GM19240 (cell line): ENCODE measurements around the gene EARS2.

Experiments used
- DNase-seq: peaks from one replicate; pipeline ENCODE4 v3.0.0; 2011; ENCODE audit warnings: low spot score; ENCODE audit not compliant: insufficient read length

Gene EARS2

GRCh38 chr16:23482778-23483177 lies 74.4 kb downstream of the EARS2 start:
- no peak for DNase-seq

GRCh38 chr16:23480257-23480656 lies 76.9 kb downstream of the EARS2 start:
- DNase-seq = no peak

DNA sequence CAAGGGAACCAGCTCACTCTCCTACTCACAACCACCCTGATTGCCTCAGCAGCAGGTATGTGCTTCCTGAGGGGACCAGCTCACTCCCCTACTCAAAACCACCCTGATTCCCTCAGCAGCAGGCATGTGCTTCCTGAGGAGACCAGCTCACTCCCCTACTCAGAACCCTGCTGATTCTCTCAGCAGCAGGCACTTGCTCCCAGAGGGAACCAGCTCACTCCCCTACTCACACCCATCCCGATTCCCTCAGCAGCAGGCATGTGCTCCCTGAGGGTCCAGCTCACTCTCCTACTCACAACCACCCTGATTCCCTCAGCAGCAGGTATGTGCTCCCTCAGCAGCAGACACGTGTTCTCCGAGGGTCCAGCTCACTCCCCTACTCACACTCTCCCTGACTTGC lies 78.0 kb downstream of the EARS2 start:
- DNase-seq = no peak

DNA sequence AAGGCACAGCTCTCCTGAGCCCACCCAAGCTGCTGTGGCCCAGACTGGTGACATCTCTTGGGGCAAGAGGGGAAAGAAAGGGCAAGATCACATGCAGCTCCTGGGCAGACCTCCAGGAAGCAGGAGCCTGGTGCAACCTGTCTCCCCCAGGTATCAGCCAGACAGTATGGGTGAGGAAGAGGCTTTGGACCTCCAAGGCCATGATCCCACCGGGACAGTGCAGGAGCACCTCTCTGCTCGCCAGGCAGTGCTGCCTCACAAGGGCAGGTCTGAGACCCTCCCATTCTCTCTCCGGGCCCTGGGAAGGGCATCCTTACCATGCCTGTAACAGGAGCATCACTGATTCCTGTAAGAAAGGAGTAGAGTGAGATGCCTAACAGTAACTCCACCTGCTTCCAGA lies 78.6 kb downstream of the EARS2 start:
- DNase-seq = no peak

DNA sequence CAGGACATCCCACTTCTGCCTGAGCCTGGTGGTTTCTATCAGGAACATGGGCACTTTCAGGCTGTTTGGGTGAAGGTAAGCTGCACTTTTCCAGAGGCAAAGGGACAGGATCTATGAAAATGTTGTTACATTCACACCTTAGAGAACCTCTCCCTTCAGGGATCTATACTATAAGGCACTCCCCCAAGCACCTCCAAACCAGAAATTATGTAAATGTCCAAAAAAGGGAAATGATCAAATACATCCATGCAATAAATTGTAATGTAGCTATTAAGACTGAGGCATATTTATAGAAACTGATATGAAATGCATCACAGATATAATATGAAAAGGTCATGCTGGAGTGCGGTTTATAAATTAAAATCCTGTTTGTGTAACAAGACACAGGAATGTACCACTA lies 80.9 kb downstream of the EARS2 start:
- no peak for DNase-seq
